GM12874 (cell line): Measurements from ENCODE around the gene CBX4.

Experiments
- TF ChIP-seq, protein P1 (sequence below): IDR thresholded peaks from 2 replicates; pipeline ENCODE4 v1.5.1; 2011; ENCODE audit warnings: low read depth, mild to moderate bottlenecking, control low read depth, low read length, moderate library complexity; ENCODE audit not compliant: insufficient read depth

The CBX4 gene

DNA sequence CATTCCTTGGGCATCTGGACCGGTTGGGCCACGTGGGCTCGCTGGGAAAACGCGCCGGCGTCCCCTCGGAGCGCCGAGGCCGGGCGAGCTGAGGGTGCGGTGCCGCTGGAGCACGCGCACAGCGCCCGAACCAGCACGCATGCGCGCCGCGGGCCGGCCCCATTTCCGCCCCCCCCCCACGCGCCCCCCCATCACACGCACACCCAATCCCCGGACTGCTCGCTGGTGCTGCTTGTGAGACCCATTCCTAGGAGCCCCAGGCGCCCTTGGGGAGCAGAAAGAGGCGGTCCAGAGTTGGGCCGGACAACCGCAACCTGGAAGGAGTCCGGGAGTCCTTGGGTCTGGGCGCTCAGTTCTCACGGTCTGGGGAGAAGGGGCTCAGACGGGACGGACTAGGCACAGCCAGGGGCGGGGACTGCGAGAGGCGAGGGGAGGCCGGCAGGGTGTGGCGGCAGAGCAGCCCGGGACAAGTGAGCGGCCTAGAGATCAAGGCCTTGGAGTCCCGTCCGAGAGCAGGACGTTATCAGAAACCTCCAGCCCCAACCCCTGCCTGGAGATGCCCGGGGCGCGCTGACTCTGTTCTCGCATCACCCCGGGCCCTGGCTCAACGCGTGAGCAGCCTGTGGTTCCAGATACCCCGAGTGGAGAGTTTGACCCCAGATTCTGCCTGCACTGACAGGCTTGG, 36.4 kb downstream of the CBX4 start:
- TF ChIP-seq, protein P1, sequence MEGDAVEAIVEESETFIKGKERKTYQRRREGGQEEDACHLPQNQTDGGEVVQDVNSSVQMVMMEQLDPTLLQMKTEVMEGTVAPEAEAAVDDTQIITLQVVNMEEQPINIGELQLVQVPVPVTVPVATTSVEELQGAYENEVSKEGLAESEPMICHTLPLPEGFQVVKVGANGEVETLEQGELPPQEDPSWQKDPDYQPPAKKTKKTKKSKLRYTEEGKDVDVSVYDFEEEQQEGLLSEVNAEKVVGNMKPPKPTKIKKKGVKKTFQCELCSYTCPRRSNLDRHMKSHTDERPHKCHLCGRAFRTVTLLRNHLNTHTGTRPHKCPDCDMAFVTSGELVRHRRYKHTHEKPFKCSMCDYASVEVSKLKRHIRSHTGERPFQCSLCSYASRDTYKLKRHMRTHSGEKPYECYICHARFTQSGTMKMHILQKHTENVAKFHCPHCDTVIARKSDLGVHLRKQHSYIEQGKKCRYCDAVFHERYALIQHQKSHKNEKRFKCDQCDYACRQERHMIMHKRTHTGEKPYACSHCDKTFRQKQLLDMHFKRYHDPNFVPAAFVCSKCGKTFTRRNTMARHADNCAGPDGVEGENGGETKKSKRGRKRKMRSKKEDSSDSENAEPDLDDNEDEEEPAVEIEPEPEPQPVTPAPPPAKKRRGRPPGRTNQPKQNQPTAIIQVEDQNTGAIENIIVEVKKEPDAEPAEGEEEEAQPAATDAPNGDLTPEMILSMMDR = no peak

DNA sequence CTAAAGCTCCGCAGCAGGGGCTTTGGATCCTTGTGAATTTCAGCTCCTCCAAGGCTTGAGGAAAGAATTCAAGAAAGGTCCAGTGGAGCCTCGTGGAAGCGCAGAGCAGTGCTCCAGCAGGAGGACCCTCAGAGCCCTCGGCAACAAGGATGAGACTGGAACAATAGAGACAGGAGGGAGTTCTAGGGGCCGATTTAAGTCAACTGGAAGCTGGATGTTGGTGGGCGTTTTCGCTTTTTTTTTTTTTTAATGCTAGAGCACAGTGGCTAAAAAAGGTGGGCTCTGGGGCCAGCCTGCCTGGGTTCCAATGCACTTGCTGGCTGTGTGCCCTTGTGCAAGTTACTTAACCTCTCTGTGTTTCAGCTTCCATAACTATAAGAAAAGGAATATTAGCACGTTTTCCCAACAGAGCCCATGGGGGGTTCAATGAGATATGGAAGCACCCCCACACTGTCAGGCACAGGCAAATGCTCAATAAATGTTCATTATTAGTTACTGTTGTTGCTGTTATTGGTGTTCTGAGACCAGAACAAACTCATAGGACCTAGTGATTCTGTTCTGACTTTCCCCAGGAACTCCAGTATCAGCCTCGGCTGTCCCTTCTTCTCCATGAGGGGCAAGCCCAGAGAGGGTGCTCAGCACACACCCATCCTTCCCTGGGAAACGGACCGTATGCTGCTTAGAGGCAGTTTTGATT, 37.1 kb downstream of the CBX4 start:
- TF ChIP-seq, protein P1 = no peak

DNA sequence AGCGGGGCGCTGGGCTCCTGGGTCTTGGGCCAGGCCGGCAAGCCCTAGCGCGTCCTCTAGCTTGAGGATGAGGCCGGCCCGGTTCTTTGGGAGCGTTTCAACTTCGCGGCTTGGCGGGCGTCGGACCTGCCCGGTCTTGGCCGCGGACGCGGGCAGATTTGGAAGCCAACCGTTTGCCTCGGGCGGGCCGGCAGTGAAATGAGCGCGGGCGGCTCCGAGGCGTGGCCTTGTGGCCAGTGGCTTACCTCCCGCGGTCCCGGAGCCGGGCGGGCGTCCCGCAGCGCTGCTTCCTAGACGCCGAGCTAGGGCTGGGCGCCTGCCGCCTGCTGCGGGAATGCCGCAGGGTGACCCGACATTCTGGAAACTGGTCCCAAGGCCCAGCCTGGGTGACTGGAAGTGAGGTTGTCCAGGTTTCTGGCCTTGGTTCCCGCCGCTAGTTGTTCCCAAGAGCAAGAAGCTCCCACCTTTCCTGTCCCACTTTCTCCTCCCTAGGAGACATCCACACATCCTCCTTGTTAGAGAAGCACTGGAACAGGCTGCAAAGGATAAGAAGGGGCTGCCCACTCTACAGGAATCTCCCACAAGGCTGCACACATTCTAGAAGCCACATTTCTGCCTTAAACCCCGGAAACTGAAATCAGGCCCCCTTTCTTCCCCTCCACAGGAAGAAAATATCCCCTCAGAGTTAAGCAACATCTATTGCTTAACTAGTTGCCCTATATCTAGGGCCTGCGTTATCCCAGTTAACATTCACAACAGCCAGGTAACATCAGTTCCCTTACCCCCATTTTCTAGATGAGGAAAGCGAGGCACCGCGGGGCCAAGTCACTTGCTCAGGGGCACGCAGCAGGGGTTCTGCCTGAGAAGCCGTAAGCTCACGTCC, 37.8 kb downstream of the CBX4 start:
- TF ChIP-seq, protein P1 = no peak

DNA sequence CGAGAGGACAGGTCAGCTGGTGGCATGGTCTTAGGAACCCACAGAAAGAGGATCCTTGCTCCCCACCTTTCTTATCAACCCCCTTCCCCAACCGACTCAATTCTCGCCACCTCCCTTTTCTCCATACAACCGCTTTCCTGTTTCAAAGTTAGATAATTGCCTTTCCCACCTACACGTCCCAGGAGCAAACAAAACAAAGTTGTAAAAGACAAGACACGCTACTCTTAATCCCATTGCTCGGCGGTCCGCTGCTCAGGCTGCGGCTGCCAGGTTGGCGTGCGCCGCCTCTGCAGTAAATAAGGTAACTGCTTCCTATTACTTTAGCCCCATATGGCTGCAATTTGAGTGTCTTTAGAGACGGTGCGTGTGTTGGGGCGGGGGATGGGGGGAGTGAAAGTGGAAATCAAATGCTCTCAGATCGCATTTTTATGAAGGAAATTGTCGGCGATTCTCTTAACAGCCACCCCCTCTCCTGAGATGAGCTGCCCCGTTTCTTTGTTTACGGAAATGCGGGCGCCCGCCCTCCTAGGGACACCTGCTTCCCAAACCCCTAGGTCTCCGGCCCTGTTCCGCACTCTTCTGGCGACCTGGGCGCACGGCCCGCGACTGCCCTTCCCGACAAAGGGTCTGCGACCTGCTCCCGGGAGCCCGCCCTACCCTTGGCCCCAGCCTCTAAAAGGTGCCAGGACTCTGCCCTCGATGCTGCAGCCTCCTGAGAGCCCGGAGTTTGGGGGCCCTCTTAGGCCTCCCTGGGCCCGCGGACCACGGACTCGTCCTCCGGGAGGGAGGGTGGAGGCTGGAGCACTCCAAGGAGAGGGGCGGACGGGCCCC, 38.7 kb downstream of the CBX4 start:
- TF ChIP-seq, protein P1 = no peak

DNA sequence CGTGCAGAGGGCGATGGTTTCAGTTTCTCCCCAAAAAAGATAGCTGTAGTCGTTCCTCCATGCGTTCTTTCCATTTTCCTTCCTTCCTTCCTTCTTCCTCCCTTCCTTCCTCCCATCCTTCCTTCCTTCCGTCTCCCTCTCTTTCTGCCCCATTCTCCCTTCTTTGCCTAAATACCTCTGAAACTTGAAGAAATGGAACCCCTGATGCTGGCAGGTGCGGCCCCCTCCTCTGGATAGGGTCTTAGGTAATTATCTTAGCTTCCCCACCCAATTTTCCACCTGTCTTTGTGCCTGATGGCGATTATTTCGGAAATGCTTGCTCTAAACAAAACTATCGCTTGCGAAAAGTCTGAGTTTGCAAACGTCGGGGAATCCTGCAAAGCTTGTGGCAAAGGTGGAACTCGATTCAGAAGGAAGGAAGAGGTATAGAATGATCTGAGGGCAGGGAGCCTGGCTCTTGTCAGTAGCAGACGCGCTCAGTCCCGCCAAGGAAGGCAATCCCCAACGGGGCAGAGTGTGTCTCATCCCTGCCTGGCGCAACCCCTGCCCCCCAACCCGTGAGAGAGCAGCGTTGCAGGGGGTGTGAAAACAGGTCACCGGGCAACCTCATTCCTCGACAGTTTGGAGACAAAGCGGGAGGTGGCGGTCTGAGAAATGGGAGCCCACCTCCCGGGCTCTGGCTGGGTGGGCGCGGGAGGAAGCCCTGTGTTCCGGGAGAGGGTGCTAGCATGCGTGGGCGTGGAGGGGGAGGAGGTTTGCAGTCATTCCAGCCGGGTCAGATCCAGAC, 39.5 kb downstream of the CBX4 start:
- TF ChIP-seq, protein P1 = no peak

DNA sequence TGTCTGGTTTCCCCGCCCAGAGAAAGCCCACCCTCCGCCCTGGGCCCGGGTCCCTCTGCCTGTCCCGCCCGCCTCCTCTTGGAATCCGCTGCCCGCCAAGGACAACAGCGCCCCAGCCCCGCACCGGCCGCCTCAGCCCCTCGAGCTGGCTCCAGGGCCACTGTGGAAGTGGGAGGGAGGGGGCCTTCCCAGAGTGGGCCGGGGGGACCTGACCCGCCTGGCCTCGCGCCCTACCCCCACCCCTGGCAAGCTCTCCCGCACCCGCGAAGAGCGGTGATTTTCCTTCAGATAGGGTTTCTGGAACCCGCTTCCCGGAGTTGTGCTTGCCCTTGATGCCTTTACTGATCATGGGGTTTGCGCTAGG, 40.1 kb downstream of the CBX4 start:
- TF ChIP-seq, protein P1 = no peak
